NCI-H1930 (cell line): ENCODE data around the gene ATOH8.
A peak's percentile ranks its signal among the peaks of the same experiment; 100 is the strongest.

ENCODE experiments used
- DNase-seq, 2 experiments: peaks; one replicate each; lab custom pipeline; 2025; lab: John Stamatoyannopoulos, UW

The ATOH8 gene

DNA sequence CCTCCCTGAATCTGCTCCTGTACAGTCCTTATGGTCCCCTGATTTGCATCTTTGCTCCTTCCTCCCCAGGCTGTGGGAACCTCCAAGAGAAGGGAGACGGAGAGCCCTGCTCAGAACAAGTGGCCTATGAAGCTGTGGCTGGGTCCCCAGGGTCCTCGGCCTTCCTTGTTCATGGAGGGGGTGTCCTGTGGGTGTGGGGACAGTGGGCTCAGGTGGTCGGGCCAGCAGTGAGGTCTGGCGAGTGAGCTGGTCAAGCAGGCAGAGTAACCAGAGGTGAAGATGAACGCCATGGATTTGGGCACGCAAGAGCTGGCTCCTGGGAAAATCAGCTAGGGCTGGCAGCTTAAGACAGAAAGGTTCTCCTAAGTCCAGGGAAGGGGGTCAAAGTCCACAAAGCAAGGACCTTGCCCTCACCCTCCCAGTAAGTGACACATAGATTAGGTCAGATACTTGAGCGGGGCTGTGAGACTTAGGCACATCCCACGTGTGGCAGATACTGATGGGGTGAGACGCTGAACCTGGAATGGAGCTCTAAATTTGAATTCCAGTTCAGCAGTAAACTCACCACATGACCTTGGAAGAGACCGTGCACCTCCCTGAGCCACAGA, 34.8 kb upstream of the ATOH8 start:
- DNase-seq = no peak

DNA sequence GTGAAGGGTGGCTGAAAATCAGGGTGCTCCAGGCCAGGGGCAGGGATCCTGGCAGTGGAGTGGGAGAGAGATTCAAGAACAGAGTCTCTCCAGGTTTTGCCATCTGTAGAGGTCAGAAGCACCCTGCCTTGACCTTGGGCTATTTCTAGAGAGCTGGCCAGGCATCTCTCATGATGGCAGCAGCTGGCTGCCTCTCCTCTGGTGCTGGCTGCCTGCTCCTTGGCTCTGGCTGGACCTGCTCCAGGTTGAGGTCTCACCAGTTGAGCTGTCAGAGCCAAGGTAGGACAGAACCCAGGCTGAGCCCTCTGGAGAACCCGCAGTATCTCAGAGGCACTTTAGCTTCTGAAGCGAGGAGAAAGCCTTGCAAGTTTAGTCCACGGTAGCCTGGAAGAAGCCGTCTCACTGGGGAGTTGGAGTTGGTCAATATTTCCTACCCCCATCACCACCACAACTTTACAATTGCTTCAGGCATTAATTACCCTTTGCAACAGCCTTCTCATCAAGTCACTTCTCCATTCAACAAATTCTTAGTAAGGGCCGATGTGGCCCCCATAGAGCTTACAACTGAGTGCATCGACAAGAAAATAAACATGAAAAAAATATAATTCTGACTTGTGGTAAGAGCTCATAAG, 34.1 kb upstream of the ATOH8 start:
- DNase-seq = no peak

DNA sequence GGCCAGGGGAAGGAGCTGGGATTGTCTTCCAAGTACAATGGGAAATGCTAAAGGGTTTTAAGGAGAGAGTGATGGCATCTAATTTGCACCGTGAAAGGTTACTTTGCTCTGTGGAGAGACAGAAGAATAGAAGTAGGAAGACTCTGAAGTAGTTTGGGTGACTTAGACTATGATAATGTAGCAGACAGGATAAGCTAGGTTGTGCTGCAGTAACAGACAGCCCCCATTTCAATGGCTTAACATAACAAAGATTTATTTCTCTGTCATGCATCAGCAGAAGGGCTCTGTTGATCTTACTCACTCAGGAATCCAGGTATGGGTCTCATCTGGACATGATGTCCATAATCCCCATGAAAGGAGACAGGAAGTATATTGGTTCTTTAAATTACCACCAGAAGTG, 33.3 kb upstream of the ATOH8 start:
- DNase-seq = no peak

DNA sequence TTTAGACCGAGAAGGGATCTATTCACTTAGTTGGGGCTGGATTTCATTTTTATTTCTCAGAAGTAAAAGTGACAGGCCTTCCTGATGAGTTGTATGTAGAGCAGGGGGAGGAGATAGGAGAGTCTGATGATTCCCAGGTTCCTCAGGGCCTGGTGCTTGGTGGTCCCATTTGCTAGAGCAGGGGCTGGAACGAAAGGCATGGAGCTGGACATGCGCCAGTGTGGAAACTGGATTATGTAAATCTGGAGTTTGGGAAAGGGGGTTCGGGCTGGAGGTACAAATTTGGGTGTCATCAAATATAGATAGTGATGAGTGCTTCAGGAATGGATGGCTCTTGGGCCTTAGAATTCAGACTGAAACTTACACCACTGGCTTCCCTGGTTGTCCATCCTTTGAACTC, 32.1 kb upstream of the ATOH8 start:
- DNase-seq = no peak

DNA sequence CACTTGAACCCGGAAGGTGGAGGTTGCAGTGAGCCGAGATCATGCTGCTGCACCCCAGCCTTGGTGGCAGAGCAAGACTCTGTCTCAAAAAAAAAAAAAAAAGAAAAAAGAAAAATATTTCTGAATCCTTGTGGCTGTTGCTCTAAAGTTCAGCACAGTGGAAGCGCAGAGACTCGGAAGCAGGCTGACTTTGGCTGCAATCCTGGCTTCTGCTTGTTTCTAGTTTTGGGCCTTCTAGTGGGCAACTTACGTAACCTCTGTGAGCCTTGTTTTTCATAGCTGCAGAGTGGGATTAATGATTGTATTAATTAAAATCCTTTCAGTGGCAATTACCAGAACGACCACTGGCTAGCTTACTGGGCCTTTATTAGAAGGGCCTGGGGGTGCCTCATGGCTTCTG, 31.3 kb upstream of the ATOH8 start:
- DNase-seq = no peak

DNA sequence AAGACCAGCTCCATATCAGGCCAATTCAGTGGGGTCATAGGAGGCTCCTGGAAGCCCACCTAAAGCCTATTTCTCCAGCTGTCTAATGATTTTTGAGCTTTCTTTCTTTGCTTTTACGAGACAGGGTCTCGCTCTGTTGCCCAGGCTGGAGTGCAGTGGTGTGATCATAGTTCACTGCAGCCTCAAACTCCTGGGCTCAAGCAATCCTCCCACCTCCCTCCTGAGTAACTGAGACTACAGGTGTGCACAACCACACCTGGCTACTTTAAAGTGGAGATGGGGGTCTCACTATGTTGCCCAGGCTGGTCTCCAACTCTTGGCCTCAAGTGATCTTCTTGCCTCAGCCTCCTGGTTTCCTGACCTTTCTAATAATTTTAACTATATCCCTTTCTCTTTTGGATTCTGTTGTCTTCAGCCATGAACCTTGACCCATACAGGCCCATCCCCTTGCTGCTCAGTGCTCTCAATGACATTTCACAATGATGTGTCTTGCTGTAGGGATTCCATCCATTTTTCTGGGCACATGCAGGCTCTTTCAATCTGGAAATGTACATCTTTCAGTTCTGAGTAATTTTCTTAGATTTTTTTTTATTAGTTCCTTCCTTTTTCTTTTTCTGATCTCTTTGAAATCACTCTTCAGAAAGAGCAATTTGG, 30.0 kb upstream of the ATOH8 start:
- DNase-seq = no peak

DNA sequence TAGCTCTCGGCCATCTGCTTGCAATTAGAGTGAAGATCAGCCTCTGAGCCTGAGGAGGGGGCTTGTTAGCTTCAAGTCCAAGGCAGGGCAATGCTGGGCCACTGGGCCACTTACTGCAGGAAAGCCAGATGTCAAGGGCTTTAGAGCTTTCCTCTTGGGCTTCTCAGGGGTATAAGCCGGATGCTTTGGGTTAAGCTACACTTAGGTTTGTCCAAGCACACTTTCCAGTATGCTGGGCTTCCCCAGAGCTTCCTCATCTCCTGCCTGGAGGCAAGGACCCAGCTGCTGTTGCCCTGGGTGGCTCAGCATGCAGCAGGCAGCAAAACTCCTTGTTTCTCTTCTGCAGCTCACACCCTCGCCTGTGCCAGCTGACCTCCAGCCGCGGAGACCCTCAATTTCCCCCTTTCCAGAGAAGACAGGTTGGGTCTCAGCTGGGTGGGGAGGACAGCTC, 29.0 kb upstream of the ATOH8 start:
- no peak for DNase-seq

DNA sequence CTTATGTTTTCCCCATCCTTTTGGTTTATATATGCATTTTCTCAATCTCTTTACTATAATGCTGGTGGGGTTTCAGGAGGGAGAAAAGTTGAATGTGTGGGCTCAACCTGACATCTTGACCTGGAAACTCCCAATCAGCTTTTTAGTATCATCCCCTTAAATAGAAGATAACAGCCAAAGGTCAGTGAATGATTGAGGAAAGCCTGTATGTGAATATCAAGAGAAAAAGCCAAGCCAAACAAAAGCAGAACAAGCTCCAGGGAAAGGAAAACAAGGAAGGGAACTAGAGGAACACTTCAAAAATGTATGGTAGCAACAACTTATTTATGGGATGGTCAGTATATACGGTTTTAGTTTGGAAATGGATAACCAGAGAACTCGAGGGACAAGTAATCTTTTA, 28.3 kb upstream of the ATOH8 start:
- DNase-seq = no peak

DNA sequence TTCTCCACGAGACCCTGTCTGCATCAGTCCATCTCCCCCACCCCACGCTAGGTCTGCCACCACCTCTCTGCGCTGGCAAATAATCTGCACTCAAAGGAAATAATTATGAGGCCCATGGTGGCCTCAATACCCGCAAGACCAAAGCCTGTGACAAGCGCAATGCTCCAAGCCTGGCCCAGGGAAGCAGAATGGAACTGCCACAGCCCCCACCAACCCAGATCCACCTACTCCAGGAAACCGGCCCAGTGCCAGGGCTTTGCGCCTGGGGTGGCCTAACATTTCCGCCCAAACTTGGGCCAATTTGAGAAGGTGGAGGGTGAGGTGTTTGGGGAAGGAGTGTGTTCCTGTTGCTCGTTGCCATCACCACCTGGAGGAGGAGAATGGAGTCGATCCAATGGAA, 26.0 kb upstream of the ATOH8 start:
- no peak for DNase-seq

DNA sequence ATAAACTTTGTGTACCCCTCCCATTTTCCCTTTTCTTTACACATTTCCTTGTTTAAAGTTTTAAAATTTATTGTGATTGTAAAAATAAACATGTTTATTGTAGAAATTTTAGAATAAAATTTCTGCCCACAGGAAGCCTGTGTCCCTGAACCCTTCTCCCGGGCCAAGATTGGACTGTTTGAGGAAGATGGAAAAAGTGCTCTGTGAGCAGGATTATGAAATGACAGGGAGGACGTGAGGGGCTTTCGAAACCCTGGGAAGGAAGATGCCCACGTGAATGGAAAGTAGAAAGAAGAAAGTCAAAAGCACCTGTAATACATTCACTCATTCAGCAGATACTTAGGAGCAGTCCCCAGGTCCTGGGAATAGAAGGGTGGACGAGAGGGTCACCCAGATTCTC, 25.4 kb upstream of the ATOH8 start:
- no peak for DNase-seq

DNA sequence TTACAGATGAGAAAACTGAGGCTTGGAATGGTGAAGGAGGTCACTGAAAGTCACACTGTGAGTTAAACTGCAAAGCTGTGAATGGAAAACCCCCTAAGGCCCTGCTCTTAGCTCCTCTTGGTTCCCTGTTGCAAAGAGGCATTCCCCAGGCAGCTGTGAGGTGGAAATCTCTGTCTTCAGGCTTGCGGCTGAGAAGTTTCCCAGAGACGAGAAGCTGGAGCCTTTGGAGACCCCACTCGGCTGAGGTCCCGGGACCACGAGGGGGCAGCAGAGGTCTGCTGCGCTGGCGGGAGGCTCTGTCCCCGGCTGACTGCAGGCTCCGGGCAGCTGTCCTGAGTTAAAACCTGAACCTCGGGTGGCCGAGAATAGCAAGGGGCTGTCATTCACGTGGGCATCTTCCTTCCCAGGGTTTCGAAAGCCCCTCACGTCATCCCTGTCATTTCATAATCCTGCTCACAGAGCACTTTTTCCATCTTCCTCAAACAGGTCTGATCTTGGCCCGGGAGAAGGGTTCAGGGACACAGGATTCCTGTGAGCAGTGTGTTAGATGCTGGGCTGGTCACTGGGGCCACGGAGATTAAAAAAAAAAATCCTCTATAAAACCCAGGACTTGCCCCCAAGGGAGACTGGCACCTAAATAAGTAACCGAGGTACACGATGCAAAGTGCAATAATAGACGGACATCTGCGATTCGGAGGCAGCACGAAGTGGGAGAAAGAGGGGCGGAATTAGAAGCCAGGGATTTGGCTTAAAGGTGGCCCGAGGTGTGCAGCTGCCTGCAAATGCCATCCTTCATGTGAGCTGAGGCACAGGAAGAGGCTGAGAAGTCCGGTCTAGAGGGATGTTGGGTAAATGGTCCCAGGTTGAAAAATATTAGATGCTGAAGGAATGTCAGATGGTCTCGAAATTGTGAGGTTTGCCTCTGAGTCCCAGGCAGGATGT, 24.6 kb upstream of the ATOH8 start:
- peak; percentile 17 to 70 for DNase-seq

DNA sequence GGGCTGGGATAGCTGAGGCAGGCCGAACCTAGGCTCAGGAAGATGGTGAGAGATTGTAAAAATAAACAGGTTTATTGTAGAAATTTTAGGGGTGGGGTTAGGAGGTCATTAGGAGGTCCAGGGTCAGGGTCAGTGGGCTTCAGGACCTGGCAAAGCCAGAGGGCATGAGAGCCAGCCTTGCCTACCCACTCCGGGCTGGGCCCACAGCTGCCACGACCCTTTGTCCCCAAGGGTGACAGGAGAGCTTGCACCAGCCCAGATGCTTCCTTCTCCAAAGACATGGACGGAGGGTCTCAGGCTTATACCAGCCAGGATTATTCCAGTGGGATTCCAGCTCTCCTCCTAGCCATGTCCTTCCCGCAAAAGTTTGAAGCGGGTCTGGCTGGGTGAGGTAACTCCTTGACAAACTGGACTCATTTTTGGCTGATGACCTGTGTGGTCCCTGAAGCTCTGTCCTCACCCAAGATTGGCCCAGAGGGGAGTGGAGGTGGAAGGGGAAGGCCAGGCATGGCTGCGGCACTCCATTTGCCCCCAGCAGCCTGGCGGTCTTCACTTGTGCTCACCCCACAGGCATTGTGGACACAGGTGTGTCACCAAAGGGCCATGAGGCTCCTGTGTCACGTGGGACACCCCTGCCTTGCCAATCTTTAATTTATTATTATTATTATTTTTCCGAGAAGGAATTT, 23.8 kb upstream of the ATOH8 start:
- no peak for DNase-seq

DNA sequence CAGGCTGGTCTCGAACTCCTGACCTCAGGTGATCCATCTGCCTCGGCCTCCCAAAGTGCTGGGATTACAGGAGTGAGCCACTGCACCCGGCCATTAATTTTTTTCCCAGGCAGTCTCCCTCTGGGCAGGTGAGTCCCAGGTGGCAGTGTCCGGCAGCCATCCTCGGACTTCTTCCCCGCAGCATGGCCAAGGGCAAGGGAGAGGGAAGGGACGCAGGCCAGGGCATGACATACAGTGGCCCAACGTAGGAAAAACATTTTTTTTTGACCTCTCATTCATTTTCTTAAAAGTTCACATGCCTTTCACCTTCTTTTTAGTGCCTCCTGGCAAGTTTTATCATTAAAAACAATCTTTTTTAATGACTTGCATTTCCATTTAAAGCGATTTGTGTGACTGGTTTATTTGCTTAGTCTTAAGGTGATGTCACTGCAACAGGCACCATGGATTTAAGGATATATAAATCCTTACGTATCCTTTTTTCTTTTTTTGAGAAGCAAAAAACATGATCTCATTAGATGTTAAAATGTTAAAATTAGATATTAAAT, 23.0 kb upstream of the ATOH8 start:
- no peak for DNase-seq

DNA sequence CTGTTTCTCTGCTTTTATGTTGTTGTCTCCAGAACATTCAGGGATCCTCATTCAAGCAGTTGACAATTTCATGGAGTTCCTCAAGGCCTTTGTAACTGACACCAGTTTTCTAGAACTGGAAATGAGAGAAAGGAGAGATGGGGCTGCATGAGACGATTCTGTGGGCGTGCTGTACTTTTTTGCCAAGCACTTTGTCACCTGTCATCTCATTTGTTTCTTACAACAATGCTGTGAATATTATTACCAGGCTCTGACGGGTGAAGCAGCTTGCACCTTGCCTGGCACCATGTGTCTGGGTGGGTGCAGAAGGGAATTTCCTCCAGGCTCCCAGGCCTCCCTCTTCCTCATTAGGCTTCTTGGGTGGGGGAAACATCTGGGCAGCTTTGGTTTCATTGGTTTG, 22.2 kb upstream of the ATOH8 start:
- DNase-seq = no peak

DNA sequence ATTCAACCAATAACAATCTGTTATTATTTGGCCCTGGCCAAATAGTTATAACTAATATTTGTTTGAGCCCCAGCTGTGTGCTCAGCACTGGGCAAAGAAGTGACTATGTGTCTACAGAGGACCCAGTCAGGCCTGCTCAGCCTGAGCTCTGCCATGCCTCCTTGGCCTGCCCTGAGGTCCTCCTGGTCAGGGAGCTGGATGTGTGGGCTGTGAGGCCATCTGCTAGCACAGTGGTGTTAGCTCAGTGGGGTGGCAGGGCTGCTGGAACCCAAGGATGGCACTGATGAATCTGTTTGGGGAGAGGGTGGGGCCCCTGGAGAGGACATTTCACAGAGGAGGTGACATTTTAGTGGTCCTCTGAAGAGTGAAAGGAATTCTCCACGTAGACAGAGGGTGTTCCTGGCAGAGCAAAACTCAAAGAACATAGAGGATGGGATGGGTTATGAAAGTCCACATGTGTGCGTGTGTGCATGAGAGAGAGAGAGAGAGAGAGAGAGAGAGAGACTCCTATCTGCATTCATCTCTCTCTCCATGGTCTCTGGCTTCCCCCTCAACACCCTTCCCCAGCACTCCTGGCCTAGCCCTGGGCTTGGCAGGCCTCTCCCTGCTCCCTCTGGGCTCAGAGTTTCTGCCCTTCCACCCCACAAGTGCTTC, 21.2 kb upstream of the ATOH8 start:
- no peak for DNase-seq

DNA sequence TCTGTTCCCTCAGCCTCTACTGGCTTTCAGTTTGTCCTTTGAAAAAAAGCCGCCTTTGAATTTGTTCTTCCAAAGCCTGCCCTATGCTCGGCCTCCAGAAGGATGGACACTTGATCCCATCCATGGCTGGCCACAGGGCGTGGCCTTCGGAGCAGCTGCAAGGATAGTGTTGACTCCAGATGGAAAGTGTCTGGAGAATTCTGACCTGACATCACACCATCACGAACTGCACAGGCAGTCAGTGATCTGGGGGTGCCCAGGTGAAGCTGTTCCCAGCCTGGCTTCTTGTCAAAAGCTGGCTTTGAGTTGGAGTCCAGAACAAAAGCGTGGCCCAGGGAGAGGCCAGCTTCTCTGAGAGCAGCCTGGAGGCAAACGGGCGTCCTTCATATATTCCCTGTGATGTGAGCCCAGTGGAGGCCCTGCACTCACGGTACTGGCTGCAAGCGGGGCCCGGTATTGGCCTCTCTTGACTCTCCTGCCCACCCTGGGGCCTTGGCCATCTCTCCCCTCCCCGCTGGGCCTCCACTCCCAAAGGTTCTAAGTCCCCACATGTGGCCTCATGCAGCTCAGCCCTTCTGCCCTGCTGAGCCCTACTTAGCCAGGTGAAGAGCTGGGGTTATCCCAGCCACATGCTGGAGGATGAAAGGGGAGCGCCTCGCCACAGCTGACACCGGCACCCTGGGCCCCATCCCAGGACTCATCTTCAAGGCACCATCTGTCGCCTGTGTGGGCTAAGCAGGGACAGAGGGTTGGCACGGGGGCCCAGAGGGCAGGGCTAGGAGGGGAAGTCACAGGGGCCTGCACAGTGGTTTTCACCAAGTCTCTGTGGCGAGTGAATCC, 20.4 kb upstream of the ATOH8 start:
- no peak for DNase-seq

DNA sequence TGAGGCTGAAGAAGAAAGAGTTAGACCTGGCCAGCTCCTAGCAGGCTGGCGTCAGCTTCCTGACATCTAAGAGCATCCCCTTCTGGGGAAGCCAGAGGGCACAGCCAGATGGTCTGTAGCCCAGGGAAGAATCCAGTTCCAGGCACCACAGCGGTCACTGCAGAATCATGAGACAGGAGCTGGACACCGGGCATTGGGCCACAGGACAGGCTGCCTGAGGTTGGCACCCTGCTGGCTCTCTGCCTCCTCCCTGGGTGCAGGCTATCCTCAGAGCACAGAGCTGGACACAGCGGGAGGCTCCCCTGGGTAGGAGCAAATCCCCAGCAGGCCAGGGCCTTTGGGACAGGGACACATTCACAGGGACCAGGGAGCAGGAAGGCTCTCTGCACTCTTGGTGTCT, 19.8 kb upstream of the ATOH8 start:
- no peak for DNase-seq

DNA sequence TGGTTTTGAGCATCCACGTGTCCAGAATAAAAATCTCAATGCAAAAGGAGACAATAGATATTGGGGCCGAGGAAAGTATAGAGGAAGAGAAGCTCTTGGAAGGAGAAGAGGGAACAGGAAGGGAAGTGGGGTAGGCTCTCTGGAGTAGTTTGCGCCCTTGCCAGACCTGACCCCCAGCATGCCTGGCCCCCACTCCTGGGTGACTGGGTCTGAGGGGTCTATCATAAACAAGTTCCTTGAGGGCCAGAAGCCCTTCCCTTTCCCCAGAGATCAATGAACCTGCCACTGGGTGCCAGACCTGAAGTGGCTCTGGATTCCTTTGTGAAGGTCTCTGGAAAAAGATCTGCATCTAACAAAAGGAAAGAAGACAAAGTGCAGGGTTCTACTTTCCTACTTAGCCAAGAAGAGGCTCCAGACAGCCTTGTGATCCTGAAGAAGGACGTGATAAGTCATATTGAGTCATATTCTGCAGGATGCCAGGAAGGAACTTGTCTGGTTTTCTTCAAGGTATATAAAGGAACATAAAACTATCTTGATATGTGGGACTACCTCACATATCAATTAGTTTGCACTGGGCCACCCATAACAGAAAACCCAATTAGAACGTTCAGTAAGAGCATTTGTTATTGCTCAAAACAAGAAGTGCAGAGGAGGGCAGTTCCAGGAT, 18.7 kb upstream of the ATOH8 start:
- no peak for DNase-seq

DNA sequence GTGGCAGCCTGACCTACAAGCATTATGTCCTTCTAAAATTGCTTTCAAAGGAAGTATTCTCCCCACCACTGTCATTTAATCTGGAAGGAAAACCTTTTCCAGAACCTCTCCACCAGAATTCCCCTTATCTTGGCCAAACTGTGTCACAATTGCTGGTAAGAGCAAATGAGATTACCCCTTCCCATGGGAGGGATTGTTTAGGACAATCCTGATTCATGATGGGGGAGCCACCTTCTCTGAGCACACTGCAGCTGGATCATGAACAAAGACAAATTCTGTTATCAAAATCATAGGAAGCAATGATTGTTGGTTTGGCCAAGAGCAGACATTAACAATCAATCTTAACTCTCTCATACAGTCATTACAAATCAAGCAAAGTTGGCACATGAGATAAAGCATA, 18.1 kb upstream of the ATOH8 start:
- no peak for DNase-seq
